A549 treated with AZD9567 at 1 μM for 4 hours (cell line): ENCODE results near the gene GRB7. TPM values are rescaled to one million over a fixed set of nuclear protein-coding genes. Genes with fewer than 3 reads are reported as not detected.

ENCODE experiments used
- total RNA-seq: library from RNA; stranded (reverse); fragments of 200-300 nt; extraction: Qiagen RNA extraction; gene quantifications from 5 replicates; pipeline ENCODE4 v1.2.3, GENCODE V29; 2022; ENCODE audit not compliant: insufficient read depth

The GRB7 gene
- total RNA-seq = 2.3 to 4.8 TPM (median 3.2 TPM) in 5 replicates

DNA sequence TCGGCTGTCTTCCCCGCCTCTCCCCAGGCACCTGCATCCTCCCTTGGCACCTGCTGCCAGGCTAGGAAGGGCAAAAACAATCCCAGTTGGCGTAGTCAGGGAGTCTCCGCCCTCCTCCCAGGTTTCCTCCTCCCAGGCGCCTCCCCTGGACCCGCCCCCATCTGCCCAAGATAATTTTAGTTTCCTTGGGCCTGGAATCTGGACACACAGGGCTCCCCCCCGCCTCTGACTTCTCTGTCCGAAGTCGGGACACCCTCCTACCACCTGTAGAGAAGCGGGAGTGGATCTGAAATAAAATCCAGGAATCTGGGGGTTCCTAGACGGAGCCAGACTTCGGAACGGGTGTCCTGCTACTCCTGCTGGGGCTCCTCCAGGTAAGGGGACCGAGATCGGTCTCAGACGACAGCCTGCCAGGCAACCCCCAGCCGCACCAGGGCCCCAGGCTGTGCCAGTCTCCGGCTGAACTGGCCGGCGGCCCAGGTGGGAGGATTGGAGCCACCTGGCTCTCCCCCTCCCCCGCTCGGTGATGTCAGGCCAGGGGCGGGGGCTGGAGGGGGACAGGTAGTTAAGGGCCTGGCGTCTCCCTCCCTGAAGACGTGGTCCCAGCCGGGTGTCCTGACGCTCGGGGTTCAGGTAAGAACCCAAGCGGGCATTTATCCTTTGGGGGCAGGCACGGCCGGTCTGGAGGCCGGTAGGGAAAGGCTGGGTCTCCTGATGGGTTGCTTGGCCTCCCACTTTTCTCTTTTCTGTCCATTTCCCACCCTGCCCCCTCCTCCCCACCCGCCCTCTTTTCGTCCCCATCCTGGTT lies at the start of gene GRB7:
Gene GRB7 (plus strand): TSS at position 179 of the 808 bp plus-strand sequence. CDS start 4,364 bp downstream, outside the sequence.

DNA sequence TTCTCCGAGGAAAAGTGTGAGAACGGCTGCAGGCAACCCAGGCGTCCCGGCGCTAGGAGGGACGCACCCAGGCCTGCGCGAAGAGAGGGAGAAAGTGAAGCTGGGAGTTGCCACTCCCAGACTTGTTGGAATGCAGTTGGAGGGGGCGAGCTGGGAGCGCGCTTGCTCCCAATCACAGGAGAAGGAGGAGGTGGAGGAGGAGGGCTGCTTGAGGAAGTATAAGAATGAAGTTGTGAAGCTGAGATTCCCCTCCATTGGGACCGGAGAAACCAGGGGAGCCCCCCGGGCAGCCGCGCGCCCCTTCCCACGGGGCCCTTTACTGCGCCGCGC lies 38.0 kb upstream of the GRB7 start, which contains the start of gene ERBB2:
Gene ERBB2 (plus strand): TSS at position 247 of the 330 bp plus-strand sequence. CDS start 175 bp downstream, outside the sequence.

GRCh38 chr17:39730095-39730921 lies 7.4 kb upstream of the GRB7 start, which contains the start of gene MIEN1:
TSS of gene MIEN1 (minus strand) at chr17:39730532. CDS start at chr17:39730495, 37 bp downstream.

Other genes with a start within 250 kb of the GRB7 start
- 0.01 TPM in 1 of 5 replicates, not detected in the others for gene NEUROD2, start 130.0 kb upstream of the GRB7 start, total RNA-seq
- 0.10 TPM in 2 of 5 replicates, not detected in the others for gene PPP1R1B, start 111.0 kb upstream of the GRB7 start, total RNA-seq
- gene STARD3, start 100.8 kb upstream of the GRB7 start, total RNA-seq = 43.6 to 58.7 TPM (median 56.7 TPM) in 5 replicates
- gene TCAP, start 72.6 kb upstream of the GRB7 start, total RNA-seq = 0.88 to 1.0 TPM (median 0.98 TPM) in 4 of 5 replicates, not detected in the other
- 0.23 to 0.27 TPM (median 0.25 TPM) in 4 of 5 replicates, not detected in the other for gene PNMT, start 69.5 kb upstream of the GRB7 start, total RNA-seq
- gene PGAP3, start 49.9 kb upstream of the GRB7 start, total RNA-seq = 7.5 to 9.6 TPM (median 8.1 TPM) in 5 replicates
- 30.5 to 37.4 TPM (median 34.2 TPM) in 5 replicates for gene ERBB2, start 37.9 kb upstream of the GRB7 start, total RNA-seq
- 77.1 to 100 TPM (median 93.0 TPM) in 5 replicates for gene MIEN1, start 7.4 kb upstream of the GRB7 start, total RNA-seq
- not detected in 5 replicates for gene IKZF3, start 126.4 kb downstream of the GRB7 start, total RNA-seq
- not detected in 5 replicates for gene ZPBP2, start 130.3 kb downstream of the GRB7 start, total RNA-seq
- 2.2 to 2.6 TPM (median 2.3 TPM) in 5 replicates for gene GSDMB, start 180.7 kb downstream of the GRB7 start, total RNA-seq
- gene ORMDL3, start 189.7 kb downstream of the GRB7 start, total RNA-seq = 34.4 to 45.1 TPM (median 43.1 TPM) in 5 replicates
- not detected in 5 replicates for gene LRRC3C, start 189.8 kb downstream of the GRB7 start, total RNA-seq
- gene GSDMA, start 225.1 kb downstream of the GRB7 start, total RNA-seq = not detected in 5 replicates
- gene PSMD3, start 242.9 kb downstream of the GRB7 start, total RNA-seq = 170 to 185 TPM (median 176 TPM) in 5 replicates